GM13976 (cell line): ENCODE results near the gene BUB3.

ENCODE experiments used
- DNase-seq: peaks from one replicate; pipeline ENCODE4 v3.0.0; 2012; ENCODE audit warnings: low spot score
- in situ Hi-C: fragments of 300-500 bp; cut with MboI; formaldehyde crosslinking; loops from one replicate; pipeline ENCODE4 v1.12.0; 2022; ENCODE audit warnings: low sequenced_read_pairs, mixed read lengths, inconsistent platforms; ENCODE audit not compliant: unreplicated experiment
- TF ChIP-seq, protein P1 (sequence below): IDR thresholded peaks from 2 replicates; pipeline ENCODE4 v1.5.1; 2012; ENCODE audit warnings: borderline replicate concordance, mild to moderate bottlenecking; ENCODE audit not compliant: insufficient read depth; ENCODE audit errors: extremely low read depth, missing control alignments, control extremely low read depth

BUB3 gene

DNA sequence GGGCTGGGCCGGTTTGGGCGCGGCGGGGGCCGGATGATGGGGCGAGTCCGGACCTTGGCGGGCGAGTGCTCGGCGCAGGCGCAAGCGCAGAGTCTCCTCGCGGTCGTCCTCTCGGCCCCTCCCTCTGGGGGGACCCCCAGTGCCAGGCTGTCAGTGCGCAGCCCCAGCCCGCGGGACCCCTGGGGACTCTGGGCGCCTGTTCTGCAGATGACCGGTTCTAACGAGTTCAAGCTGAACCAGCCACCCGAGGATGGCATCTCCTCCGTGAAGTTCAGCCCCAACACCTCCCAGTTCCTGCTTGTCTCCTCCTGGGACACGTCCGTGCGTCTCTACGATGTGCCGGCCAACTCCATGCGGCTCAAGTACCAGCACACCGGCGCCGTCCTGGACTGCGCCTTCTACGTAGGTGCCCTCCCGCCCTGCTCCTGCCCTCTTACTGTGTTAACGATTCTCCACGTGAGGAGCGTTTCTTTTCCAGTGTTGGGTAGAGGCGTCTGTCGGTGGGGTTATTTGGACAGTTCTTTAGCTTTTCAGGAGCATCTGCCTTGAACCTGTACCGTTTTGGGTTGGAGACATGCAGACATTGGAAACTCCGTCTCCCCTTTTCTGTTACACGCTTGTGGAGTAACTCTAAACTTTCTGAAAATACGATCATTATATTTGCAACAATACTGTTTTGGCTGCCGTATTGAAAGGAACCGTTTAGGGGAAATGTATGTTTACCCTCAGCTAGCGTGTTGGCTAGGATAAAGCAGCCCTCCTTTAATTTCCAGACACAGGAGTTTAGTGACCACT is 706 bp downstream of the BUB3 start:
- TF ChIP-seq, protein P1, sequence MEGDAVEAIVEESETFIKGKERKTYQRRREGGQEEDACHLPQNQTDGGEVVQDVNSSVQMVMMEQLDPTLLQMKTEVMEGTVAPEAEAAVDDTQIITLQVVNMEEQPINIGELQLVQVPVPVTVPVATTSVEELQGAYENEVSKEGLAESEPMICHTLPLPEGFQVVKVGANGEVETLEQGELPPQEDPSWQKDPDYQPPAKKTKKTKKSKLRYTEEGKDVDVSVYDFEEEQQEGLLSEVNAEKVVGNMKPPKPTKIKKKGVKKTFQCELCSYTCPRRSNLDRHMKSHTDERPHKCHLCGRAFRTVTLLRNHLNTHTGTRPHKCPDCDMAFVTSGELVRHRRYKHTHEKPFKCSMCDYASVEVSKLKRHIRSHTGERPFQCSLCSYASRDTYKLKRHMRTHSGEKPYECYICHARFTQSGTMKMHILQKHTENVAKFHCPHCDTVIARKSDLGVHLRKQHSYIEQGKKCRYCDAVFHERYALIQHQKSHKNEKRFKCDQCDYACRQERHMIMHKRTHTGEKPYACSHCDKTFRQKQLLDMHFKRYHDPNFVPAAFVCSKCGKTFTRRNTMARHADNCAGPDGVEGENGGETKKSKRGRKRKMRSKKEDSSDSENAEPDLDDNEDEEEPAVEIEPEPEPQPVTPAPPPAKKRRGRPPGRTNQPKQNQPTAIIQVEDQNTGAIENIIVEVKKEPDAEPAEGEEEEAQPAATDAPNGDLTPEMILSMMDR, result no peak
- peak; percentile 82 for DNase-seq
- in situ Hi-C loops, result loop anchor here (5.0 kb wide), 1 partner anchor 237 kb away; no protein-coding TSS in a partner anchor

DNA sequence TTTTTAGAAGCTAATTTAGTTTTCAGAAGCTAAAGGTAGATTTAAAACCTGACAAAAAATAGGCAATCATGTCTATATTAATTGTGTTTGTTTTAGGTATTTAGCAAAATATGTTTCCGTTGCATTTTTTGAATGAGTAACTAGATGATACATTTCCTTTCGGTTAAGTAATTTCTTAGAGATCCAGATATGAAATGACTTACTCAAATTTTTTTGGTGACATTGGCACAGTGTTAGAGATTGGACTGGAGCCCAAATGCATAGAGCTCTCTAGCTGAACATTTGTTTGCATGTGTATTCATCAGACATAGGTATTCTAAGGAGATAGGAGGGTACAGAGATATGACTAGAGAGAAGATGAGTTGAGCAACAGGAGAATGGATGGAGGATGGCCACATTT is 1.9 kb downstream of the BUB3 start:
- TF ChIP-seq, protein P1, result no peak
- DNase-seq, result no peak
- in situ Hi-C loops, result no loop called here

DNA sequence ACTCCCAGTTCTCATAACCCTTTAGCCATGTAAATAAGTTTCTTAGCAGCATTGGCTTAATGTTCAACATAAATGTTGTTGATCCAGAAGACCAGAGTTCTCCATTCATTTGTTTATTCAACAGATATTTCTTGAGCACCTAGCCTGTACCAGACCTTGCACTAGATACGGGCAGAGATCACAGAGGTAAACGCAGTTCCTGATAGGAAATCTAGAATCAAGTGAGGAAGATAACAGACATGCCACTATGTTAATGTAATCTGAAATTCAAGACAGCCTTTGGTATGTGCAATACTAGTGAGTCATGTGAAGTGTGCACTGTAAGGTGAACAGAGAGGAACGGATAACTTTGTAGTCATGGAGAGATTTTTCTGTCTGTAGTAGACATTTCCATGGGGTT is 3.0 kb downstream of the BUB3 start:
- in situ Hi-C loops, result no loop called here
- DNase-seq, result no peak
- TF ChIP-seq, protein P1, result no peak

DNA sequence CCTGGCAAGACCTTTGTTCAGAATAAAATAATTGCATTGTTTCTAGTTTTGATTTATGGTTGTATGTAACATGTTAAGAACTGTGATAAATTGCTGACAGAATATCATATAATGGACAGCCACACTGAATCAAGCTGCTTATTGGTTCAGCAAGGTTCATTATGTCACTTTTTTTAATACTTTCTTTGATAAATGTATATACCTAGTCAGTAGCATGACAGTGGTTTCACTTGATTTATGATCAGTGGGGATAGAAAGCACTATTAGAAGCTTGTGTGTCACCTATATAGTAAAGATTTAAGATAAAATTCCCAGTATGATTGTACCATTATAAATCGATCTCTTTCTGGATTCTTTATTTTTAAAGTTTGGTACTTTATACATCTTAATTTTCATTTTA is 4.5 kb downstream of the BUB3 start:
- TF ChIP-seq, protein P1, result no peak
- in situ Hi-C loops, result no loop called here
- no peak for DNase-seq

DNA sequence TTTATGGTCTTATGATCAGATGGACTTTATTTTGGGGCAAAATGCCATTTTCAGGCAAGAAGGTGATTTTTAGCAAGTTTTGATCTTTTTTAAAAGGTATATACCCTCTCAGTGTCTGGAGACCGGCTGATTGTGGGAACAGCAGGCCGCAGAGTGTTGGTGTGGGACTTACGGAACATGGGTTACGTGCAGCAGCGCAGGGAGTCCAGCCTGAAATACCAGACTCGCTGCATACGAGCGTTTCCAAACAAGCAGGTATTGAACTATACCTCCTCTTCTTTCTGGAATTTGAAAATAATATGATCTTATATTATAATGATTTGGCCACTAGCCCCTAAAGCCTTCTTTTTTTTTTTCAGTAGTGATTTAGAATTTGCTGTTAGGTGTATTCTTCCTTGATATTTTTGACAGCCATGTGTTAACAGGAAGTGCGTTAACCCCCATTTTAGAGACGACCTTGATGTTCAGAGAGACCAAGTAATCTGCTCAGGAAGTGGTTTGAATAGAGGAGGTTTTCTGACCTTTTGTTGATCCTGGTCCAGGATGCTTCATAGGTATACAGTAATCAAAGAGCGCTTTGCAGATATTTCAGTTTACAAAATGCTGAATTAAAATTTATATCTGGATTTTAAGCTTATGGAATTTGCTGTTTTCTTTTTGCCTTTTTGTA is 6.2 kb downstream of the BUB3 start:
- in situ Hi-C loops, result no loop called here
- TF ChIP-seq, protein P1, result no peak

DNA sequence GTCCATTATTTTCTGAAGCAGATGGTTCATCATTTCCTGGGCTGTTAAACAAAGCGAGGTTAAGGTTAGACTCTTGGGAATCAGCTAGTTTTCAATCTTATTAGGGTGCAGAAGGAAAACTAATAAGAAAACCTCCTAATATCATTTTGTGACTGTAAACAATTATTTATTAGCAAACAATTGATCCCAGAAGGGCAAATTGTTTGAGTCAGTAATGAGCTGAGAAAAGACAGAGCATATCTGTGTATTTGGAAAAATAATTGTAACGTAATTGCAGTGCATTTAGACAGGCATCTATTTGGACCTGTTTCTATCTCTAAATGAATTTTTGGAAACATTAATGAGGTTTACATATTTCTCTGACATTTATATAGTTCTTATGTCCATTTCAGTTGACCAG is 10.1 kb downstream of the BUB3 start:
- DNase-seq, result no peak
- TF ChIP-seq, protein P1, result no peak
- in situ Hi-C loops, result no loop called here

More for the DNA sequence above, 6.2 kb downstream of the BUB3 start:
- no peak for DNase-seq
